Stimulated activated CD4-positive, alpha-beta T cell treated with anti-CD3 and anti-CD28 coated beads, TNF-alpha, amount 100 ng/mL, for 1 hour (primary cell): ENCODE data around the gene PGAP6.
"Not testable (repeated sequence)": the region's sequence is repeated elsewhere in the genome, so short reads cannot be mapped to it uniquely, and the experiment has no call there.

Source experiments
- DNase-seq, 3 donors: peaks; one replicate each; pipeline ENCODE4 v3.0.0-alpha.2; 2020; ENCODE audit warnings: low read depth in 3 of 3, low spot score in 1 of 3

PGAP6 gene

GRCh38 chr16:368388-369158, 13.2 kb downstream of the PGAP6 start:
- no peak for DNase-seq

GRCh38 chr16:367333-367903, 14.4 kb downstream of the PGAP6 start:
- no peak for DNase-seq

- DNase-seq, result no peak
These were observed 15.3 kb downstream of the PGAP6 start for GRCh38 chr16:366476-366875.

- no peak for DNase-seq
These were observed 16.9 kb downstream of the PGAP6 start for GRCh38 chr16:364595-365491.

GRCh38 chr16:363766-364490, 17.9 kb downstream of the PGAP6 start:
- DNase-seq, result no peak

GRCh38 chr16:363110-363765, 18.5 kb downstream of the PGAP6 start:
- no peak for DNase-seq

GRCh38 chr16:362702-362999, 19.1 kb downstream of the PGAP6 start:
- DNase-seq, result not testable (repeated sequence)

GRCh38 chr16:361872-362701, 19.7 kb downstream of the PGAP6 start:
- DNase-seq, result peak; percentile 28 to 54 (median 48)

- DNase-seq, result no peak
These were observed 20.4 kb downstream of the PGAP6 start for GRCh38 chr16:361341-361871.

- DNase-seq, result no peak
These were observed 21.0 kb downstream of the PGAP6 start for GRCh38 chr16:360698-361336.

GRCh38 chr16:359871-360697, 21.7 kb downstream of the PGAP6 start:
- no peak for DNase-seq

- no peak for DNase-seq
These were observed 22.6 kb downstream of the PGAP6 start for GRCh38 chr16:359067-359763.

- no peak for DNase-seq
These were observed 25.0 kb downstream of the PGAP6 start for GRCh38 chr16:356741-357140.

- no peak for DNase-seq
These were observed 26.8 kb downstream of the PGAP6 start for GRCh38 chr16:354971-355461.

- no peak for DNase-seq
These were observed 27.4 kb downstream of the PGAP6 start for GRCh38 chr16:354291-354881.

GRCh38 chr16:353404-354290, 28.1 kb downstream of the PGAP6 start:
- DNase-seq, result no peak
